GM20000 (cell line): ENCODE results near the gene ABHD17A.

Experiments used
- DNase-seq: peaks from one replicate; pipeline ENCODE4 v3.0.0; 2012; ENCODE audit warnings: low spot score
- TF ChIP-seq, protein P1 (sequence below): IDR thresholded peaks from 2 replicates; pipeline ENCODE4 v1.5.1; 2012; ENCODE audit warnings: mild to moderate bottlenecking, control low read depth; ENCODE audit errors: extremely low read depth, missing control alignments

Gene ABHD17A

GRCh38 chr19:1841209-1841924 lies 43.9 kb downstream of the ABHD17A start:
- TF ChIP-seq, protein P1, sequence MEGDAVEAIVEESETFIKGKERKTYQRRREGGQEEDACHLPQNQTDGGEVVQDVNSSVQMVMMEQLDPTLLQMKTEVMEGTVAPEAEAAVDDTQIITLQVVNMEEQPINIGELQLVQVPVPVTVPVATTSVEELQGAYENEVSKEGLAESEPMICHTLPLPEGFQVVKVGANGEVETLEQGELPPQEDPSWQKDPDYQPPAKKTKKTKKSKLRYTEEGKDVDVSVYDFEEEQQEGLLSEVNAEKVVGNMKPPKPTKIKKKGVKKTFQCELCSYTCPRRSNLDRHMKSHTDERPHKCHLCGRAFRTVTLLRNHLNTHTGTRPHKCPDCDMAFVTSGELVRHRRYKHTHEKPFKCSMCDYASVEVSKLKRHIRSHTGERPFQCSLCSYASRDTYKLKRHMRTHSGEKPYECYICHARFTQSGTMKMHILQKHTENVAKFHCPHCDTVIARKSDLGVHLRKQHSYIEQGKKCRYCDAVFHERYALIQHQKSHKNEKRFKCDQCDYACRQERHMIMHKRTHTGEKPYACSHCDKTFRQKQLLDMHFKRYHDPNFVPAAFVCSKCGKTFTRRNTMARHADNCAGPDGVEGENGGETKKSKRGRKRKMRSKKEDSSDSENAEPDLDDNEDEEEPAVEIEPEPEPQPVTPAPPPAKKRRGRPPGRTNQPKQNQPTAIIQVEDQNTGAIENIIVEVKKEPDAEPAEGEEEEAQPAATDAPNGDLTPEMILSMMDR = no peak
- DNase-seq = no peak

DNA sequence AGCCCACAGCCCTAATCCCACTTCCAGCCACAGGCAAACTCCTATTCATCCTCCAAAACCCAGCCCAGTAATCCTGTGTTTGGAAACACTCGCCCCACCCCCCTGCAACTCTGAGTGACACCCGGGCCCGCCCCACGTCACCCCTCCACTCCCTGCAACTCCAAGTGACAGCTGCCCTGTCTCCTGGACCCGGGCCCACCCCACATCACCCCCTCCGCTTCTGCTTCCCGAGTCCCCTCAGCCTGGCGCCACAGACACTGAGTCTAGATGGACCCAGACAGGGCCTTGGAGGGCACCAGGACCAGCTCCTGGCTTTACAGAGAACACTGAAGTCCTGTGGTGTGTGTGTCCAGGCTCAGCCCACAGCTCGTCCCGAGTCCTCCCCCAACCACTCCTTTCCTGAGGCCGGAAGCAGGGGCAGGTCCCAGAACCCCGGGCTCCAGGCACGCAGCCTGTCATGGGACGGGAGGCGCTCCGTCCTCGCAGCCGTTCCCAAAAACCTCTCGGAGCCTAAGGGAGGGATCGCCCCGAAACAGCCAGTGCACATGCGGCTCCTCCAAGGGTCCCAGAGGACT lies 44.7 kb downstream of the ABHD17A start:
- no peak for DNase-seq
- TF ChIP-seq, protein P1 = no peak

- TF ChIP-seq, protein P1 = no peak
- DNase-seq = no peak
These were observed 45.4 kb downstream of the ABHD17A start for GRCh38 chr19:1839658-1840540.

- DNase-seq = peak; percentile 88
- TF ChIP-seq, protein P1 = peak; percentile 97
These were observed 47.6 kb downstream of the ABHD17A start for GRCh38 chr19:1837625-1838105.

- TF ChIP-seq, protein P1 = no peak
- no peak for DNase-seq
These were observed 48.1 kb downstream of the ABHD17A start for GRCh38 chr19:1837222-1837565.

- TF ChIP-seq, protein P1 = no peak
- DNase-seq = no peak
These were observed 48.7 kb downstream of the ABHD17A start for GRCh38 chr19:1836458-1837221.

DNA sequence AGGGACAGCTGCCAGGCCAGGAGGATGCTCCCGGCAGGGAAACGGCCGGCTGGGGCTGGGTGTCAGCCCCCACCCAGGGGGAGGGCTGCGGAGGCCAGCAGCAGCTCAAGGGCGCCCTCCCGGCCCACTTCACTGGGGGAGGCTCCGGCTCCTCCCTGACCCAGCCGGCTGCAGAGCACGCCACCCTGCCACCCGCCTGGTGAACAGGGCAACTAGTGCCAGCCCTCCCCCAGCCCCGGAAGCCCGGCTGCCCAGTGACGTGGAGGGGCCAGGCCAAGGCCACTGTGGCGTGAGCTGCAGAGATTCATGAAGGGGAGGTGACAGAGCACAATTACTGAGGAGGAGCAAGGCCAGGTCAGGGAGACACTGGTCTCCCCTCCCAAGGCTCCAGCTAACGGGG lies 51.8 kb downstream of the ABHD17A start:
- TF ChIP-seq, protein P1 = no peak
- no peak for DNase-seq
